Lung (tissue), 12 donors: ENCODE data around the gene MPV17L2. TPM values are rescaled to one million over a fixed set of nuclear protein-coding genes. Genes with fewer than 3 reads are reported as not detected.

ENCODE experiments used
- ATAC-seq: fragments of 200-7000 bp; cut with Tn5 transposase; one replicate; pipeline ENCODE4 v1.9.1; 2020; ENCODE audit warnings: moderate number of reproducible peaks; ENCODE audit not compliant: insufficient read depth, low FRiP score
- DNase-seq, 3 donors: peaks; one replicate each; pipeline ENCODE4 v3.0.0-alpha.2; 2013 to 2017
- H3K27ac ChIP-seq, 2 donors: one replicate each; pipeline ENCODE4 v1.5.1; 2013; ENCODE audit warnings: mild to moderate bottlenecking in 2 of 2, moderate library complexity in 2 of 2, control low read depth in 1 of 2, inconsistent platforms in 1 of 2, low read depth in 1 of 2, low read length in 1 of 2
- H3K27me3 ChIP-seq, 3 donors: one replicate each; pipeline ENCODE4 v1.5.1; 2013; ENCODE audit warnings: low read length in 2 of 3; ENCODE audit not compliant: control insufficient read depth in 3 of 3, insufficient read depth in 3 of 3
- H3K36me3 ChIP-seq, 4 donors: one replicate each; pipeline ENCODE4 v1.5.1; 2013; ENCODE audit warnings: low read length in 4 of 4, mild to moderate bottlenecking in 1 of 4, moderate library complexity in 1 of 4; ENCODE audit not compliant: control insufficient read depth in 4 of 4, insufficient read depth in 4 of 4
- H3K4me1 ChIP-seq, 5 donors: one replicate each; pipeline ENCODE4 v1.5.1; 2013; ENCODE audit warnings: low read length in 5 of 5, mild to moderate bottlenecking in 2 of 5, moderate library complexity in 1 of 5; ENCODE audit not compliant: control insufficient read depth in 5 of 5, insufficient read depth in 5 of 5
- H3K4me3 ChIP-seq: one replicate; pipeline ENCODE4 v1.5.1; 2013; ENCODE audit warnings: mild to moderate bottlenecking, control low read depth, moderate library complexity
- H3K9ac ChIP-seq, 2 donors: one replicate each; pipeline ENCODE4 v1.5.1; 2013; ENCODE audit warnings: low read length in 2 of 2, control low read depth in 1 of 2; ENCODE audit not compliant: insufficient read depth in 1 of 2
- H3K9me3 ChIP-seq, 4 donors: one replicate each; pipeline ENCODE4 v1.5.1; 2013; ENCODE audit warnings: low read length in 3 of 4, mild to moderate bottlenecking in 1 of 4, moderate library complexity in 1 of 4; ENCODE audit not compliant: control insufficient read depth in 4 of 4, insufficient read depth in 3 of 4
- CTCF ChIP-seq: IDR thresholded peaks from 2 replicates; pipeline ENCODE4 v1.5.1; 2012; ENCODE audit warnings: mild to moderate bottlenecking; ENCODE audit errors: control extremely low read depth, extremely low read depth
- WGBS, 2 donors: extraction: QIAGEN DNeasy Blood & Tissue Kit; methylation state at CpG; one replicate each; pipeline ENCODE4 v1.1.7; 2013; 5-methylcytosine and 5-hydroxymethylcytosine counted together
- polyA plus RNA-seq, 2 donors: library from polyadenylated mRNA; stranded (reverse); fragments of 200-250 nt; gene quantifications; one replicate each; pipeline ENCODE4 v1.2.1, GENCODE V29; 2013
- total RNA-seq, 2 donors: library from RNA; depleted of rRNA in 1 of 2; stranded (reverse); fragments of >200 nt in 1 of 2; gene quantifications; one replicate each; pipeline ENCODE4 v1.2.1, GENCODE V29; 2014 to 2021
- donor health status: control.
- donor health status: control.
- donor health status: Bipolar disorder and iron deficiency.
- donor health status: healthy.
- donor health status: DM: yes; HTN: yes; CAD: no.

The MPV17L2 gene
- total and polyA plus RNA-seq, 4 donors: 3.2 to 28.0 (median 18.2) TPM

GRCh38 chr19:18144906-18145305, 48.1 kb upstream of the MPV17L2 start:
- ATAC-seq (no peak), DNase-seq (no peak)
- no peaks in the 10 kb centered on the region for H3K27me3 ChIP-seq
- H3K9ac ChIP-seq: no peak overlapping the region
- 96 to 97% methylated on average over 24 to 28 of the region's 28 CpGs for WGBS, 2 donors
- H3K4me3 ChIP-seq: no peak overlapping the region
- H3K36me3 ChIP-seq: peaks cover 0 to 45% (median 22%) of the 10 kb centered on the region in 4 donors
- H3K9me3 ChIP-seq: no peaks in the 10 kb centered on the region
- H3K27ac ChIP-seq: no peak overlapping the region
- no peaks in the 10 kb centered on the region for H3K4me1 ChIP-seq
- no peak for TF ChIP-seq CTCF

GRCh38 chr19:18145391-18145999, 47.5 kb upstream of the MPV17L2 start:
- WGBS, 2 donors: 97 to 99% methylated on average over 17 to 19 of the region's 19 CpGs
- H3K36me3 ChIP-seq: peaks cover 0 to 42% (median 21%) of the 10 kb centered on the region in 4 donors
- H3K9me3 ChIP-seq: no peaks in the 10 kb centered on the region
- H3K27me3 ChIP-seq: no peaks in the 10 kb centered on the region
- DNase-seq (no peak), ATAC-seq (no peak)
- H3K4me1 ChIP-seq: no peaks in the 10 kb centered on the region
- no peak for TF ChIP-seq CTCF
- H3K27ac ChIP-seq: no peak overlapping the region
- H3K9ac ChIP-seq: no peak overlapping the region
- no peak overlapping the region for H3K4me3 ChIP-seq

- ATAC-seq (no peak), DNase-seq (no peak)
- Histone ChIP-seq H3K9ac (no peak overlapping the region), H3K4me1 (peaks cover 0 to 6% (median 0%) of the 10 kb centered on the region in 5 donors), H3K27me3 (no peaks in the 10 kb centered on the region), H3K36me3 (peaks cover 0 to 37% (median 15%) of the 10 kb centered on the region in 4 donors), H3K4me3 (no peak overlapping the region), H3K9me3 (no peaks in the 10 kb centered on the region), H3K27ac (no peak overlapping the region)
- TF ChIP-seq CTCF: no peak
- WGBS, 2 donors: 95 to 96% methylated on average over 13 of the region's 13 CpGs
These were observed 45.6 kb upstream of the MPV17L2 start for GRCh38 chr19:18147396-18147795.

GRCh38 chr19:18149596-18149975, 43.4 kb upstream of the MPV17L2 start:
- ATAC-seq (no peak), DNase-seq (no peak)
- Histone ChIP-seq H3K4me1 (peaks cover 0 to 16% (median 4%) of the 10 kb centered on the region in 5 donors), H3K27me3 (no peaks in the 10 kb centered on the region), H3K9ac (no peak overlapping the region), H3K9me3 (no peaks in the 10 kb centered on the region), H3K36me3 (peaks cover 0 to 28% (median 11%) of the 10 kb centered on the region in 4 donors), H3K4me3 (no peak overlapping the region), H3K27ac (no peak overlapping the region)
- WGBS, 2 donors: 80 to 88% methylated on average over 16 of the region's 16 CpGs
- no peak for TF ChIP-seq CTCF
